Measurements from ENCODE around the gene CFAP299. TPM values are rescaled to one million over a fixed set of nuclear protein-coding genes. Genes with fewer than 3 reads are reported as not detected.

Gene CFAP299
- total RNA-seq, 2 donors from 2014 or later: 0.17 TPM; not detected in 1

DNA sequence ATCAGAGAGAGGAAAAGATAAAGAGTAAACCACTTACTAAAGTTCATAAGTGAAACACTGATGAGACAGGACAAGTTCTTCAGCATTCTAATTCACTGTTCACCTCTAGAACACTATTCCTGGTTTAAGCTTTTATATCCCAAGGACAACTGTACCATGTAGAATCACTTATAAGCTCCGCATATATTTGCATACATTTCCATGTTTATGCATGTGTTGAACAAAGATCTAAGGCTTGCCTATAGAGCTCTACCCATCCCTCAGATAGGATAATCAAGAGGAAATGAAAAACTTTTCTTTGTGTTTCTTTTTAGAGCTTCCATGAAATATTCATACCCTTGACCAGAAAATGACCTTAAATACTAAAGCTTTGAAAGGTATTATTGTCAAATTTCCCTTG is 538.0 kb downstream of the CFAP299 start:
- no peaks in the 10 kb centered on the region for H3K36me3 ChIP-seq
- 90% methylated on average over 1 of the region's 1 CpG for WGBS
- H3K4me1 ChIP-seq (replicated peaks): no peaks in the 10 kb centered on the region
- no peak overlapping the region for H3K4me3 ChIP-seq
- TF ChIP-seq, protein P1, sequence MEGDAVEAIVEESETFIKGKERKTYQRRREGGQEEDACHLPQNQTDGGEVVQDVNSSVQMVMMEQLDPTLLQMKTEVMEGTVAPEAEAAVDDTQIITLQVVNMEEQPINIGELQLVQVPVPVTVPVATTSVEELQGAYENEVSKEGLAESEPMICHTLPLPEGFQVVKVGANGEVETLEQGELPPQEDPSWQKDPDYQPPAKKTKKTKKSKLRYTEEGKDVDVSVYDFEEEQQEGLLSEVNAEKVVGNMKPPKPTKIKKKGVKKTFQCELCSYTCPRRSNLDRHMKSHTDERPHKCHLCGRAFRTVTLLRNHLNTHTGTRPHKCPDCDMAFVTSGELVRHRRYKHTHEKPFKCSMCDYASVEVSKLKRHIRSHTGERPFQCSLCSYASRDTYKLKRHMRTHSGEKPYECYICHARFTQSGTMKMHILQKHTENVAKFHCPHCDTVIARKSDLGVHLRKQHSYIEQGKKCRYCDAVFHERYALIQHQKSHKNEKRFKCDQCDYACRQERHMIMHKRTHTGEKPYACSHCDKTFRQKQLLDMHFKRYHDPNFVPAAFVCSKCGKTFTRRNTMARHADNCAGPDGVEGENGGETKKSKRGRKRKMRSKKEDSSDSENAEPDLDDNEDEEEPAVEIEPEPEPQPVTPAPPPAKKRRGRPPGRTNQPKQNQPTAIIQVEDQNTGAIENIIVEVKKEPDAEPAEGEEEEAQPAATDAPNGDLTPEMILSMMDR (IDR thresholded peaks at IDR 0.05): no peak
- TF ChIP-seq POLR2A (IDR thresholded peaks at IDR 0.05): no peak
- TF ChIP-seq POLR2AphosphoS5 (IDR thresholded peaks at IDR 0.05): no peak
- intact Hi-C loops (cut with DNase I): no loop called here
- no peaks in the 10 kb centered on the region for H3K9me3 ChIP-seq
- H3K27me3 ChIP-seq (replicated peaks; ENCODE audit: insufficient read depth): no peaks in the 10 kb centered on the region
- DNase-seq (ENCODE audit: low spot score): no peak
- no peak overlapping the region for H3K27ac ChIP-seq

DNA sequence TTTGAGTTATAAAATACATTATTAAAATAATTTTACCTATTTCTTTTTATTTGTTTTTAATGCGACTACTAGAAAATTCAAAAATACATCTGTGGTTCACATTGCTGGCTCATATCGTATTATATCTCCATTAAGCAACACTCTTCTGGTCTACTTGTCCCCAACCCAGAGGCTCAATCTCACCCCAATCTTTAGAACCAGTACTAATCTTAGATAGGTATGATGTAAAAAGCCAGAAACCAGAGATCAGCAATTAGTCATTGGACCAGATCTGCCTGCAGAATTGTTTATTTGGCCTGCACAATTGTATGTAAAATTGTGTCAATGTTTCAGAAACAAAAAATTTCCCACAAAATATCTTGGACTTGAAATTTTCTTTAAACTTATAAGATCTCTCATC is 539.4 kb downstream of the CFAP299 start:
- TF ChIP-seq POLR2A (IDR thresholded peaks at IDR 0.05) (no peak), POLR2AphosphoS5 (IDR thresholded peaks at IDR 0.05) (no peak)
- TF ChIP-seq, protein P1 (IDR thresholded peaks at IDR 0.05): no peak
- Histone ChIP-seq H3K36me3 (no peaks in the 10 kb centered on the region), H3K4me3 (no peak overlapping the region), H3K27me3 (replicated peaks; ENCODE audit: insufficient read depth) (no peaks in the 10 kb centered on the region), H3K27ac (no peak overlapping the region), H3K9me3 (no peaks in the 10 kb centered on the region), H3K4me1 (replicated peaks) (no peaks in the 10 kb centered on the region)
- intact Hi-C loops (cut with DNase I): no loop called here
- no peak for DNase-seq (ENCODE audit: low spot score)
- WGBS: 98% methylated on average over 2 of the region's 2 CpGs

DNA sequence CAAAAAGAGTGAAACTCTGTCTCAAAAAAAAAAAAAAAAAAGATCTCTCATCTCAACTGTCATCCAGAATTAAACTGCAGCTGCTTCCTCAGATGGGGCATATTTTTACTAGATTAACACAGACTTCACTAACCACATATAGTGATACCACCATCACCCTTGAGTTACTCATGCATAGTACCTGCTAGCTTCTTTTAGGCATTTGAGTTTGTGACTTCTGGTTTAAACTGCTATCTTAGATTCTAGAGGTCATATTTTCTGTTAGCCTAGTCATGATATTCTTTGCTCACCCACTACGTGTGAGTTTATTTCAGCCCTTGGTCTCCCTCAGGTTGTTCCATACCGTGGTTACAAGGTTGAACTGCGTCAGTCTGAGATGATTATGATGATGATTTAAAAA is 540.1 kb downstream of the CFAP299 start:
- Histone ChIP-seq H3K27ac (no peak overlapping the region), H3K4me3 (no peak overlapping the region), H3K27me3 (replicated peaks; ENCODE audit: insufficient read depth) (no peaks in the 10 kb centered on the region), H3K4me1 (replicated peaks) (no peaks in the 10 kb centered on the region), H3K36me3 (no peaks in the 10 kb centered on the region), H3K9me3 (no peaks in the 10 kb centered on the region)
- 92% methylated on average over 3 of the region's 3 CpGs for WGBS
- no peak for DNase-seq (ENCODE audit: low spot score)
- intact Hi-C loops (cut with DNase I): no loop called here
- TF ChIP-seq, protein P1 (IDR thresholded peaks at IDR 0.05): no peak
- TF ChIP-seq POLR2AphosphoS5 (IDR thresholded peaks at IDR 0.05) (no peak), POLR2A (IDR thresholded peaks at IDR 0.05) (no peak)

DNA sequence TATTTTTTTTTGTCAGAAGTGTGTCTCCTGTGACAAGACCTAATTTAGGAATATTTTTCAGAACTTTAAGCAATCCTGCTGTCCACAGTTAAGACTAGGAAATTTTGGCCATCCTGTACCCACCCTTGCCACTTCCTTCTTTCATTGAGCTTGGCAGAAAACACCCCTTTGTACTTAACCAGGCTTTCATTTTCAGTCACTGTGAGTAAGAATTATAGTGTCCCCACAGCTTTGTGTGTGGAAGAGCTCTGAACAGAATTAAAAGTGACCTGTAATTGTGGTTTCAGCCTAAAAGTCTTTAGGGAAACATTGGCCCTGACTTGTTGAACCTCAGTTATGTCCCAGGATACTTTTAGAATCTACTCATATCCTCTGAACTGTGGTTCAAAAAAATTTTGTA is 541.3 kb downstream of the CFAP299 start:
- DNase-seq (ENCODE audit: low spot score): no peak
- no peak overlapping the region for H3K27ac ChIP-seq
- H3K27me3 ChIP-seq (replicated peaks; ENCODE audit: insufficient read depth): no peaks in the 10 kb centered on the region
- H3K36me3 ChIP-seq: no peaks in the 10 kb centered on the region
- no peaks in the 10 kb centered on the region for H3K4me1 ChIP-seq (replicated peaks)
- H3K9me3 ChIP-seq: no peaks in the 10 kb centered on the region
- intact Hi-C loops (cut with DNase I): no loop called here
- TF ChIP-seq POLR2AphosphoS5 (IDR thresholded peaks at IDR 0.05) (no peak), POLR2A (IDR thresholded peaks at IDR 0.05) (no peak)
- TF ChIP-seq, protein P1 (IDR thresholded peaks at IDR 0.05): no peak
- H3K4me3 ChIP-seq: no peak overlapping the region

DNA sequence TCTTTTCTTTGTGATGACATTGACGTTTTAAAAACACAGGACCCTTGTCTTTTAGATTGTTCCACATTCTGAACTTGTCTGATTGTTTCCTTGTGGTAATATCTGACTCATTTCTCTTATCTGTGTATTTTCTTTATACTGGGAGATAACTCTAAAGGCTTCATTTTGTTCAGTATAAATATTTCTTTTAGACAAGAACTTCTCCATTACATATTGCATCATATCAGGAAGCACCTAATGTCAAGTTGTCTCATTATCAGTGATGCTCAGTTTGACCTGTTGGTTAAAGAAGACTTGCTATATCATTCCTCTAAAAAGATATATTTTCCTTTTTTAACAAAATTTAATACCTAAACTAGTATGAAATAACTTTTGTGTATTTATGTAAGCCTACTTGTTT is 542.7 kb downstream of the CFAP299 start:
- TF ChIP-seq POLR2A (IDR thresholded peaks at IDR 0.05) (no peak), POLR2AphosphoS5 (IDR thresholded peaks at IDR 0.05) (no peak)
- Histone ChIP-seq H3K27me3 (replicated peaks; ENCODE audit: insufficient read depth) (no peaks in the 10 kb centered on the region), H3K9me3 (no peaks in the 10 kb centered on the region), H3K36me3 (no peaks in the 10 kb centered on the region), H3K4me1 (replicated peaks) (no peaks in the 10 kb centered on the region), H3K4me3 (no peak overlapping the region), H3K27ac (no peak overlapping the region)
- no peak for DNase-seq (ENCODE audit: low spot score)
- 33% methylated on average over 1 of the region's 1 CpG for WGBS
- intact Hi-C loops (cut with DNase I): no loop called here
